Mucosa of descending colon (tissue), 3 donors: ENCODE measurements around the gene WDR82. TPM values are rescaled to one million over a fixed set of nuclear protein-coding genes. Genes with fewer than 3 reads are reported as not detected.
A peak's percentile ranks its signal among the peaks of the same experiment; 100 is the strongest.

Experiments
- ATAC-seq: fragments of 200-7000 bp; cut with Tn5 transposase; one replicate; pipeline ENCODE4 v1.9.1; 2020; ENCODE audit warnings: mild to moderate bottlenecking, moderate library complexity
- DNase-seq, 3 donors: peaks; one replicate each; pipeline ENCODE4 v3.0.0-alpha.2; 2020
- H3K36me3 ChIP-seq: fragments of 200-600 bp; one replicate; pipeline ENCODE4 v1.8.0; 2021; ENCODE audit warnings: low read depth, mild to moderate bottlenecking
- H3K4me1 ChIP-seq: fragments of 200-600 bp; one replicate; pipeline ENCODE4 v1.8.0; 2021; ENCODE audit warnings: low read depth, mild to moderate bottlenecking
- H3K4me3 ChIP-seq: fragments of 200-600 bp; one replicate; pipeline ENCODE4 v1.8.0; 2021; ENCODE audit warnings: mild to moderate bottlenecking
- H3K9me3 ChIP-seq: fragments of 200-600 bp; one replicate; pipeline ENCODE4 v1.8.0; 2021; ENCODE audit warnings: mild to moderate bottlenecking
- CTCF ChIP-seq: fragments of 200-600 bp; IDR thresholded peaks from one replicate; pipeline ENCODE4 v1.8.0; 2022; ENCODE audit warnings: antibody characterized with exemption, mild to moderate bottlenecking
- intact Hi-C, 2 donors: fragments of 100-400 bp; cut with DNase I in 1 of 2; cut with micrococcal nuclease in 1 of 2; formaldehyde crosslinking; loops; one replicate each; pipeline versions ENCODE4 v1.11.0 to v1.11.1; 2022; cut with DNase I, micrococcal nuclease
- total RNA-seq, 3 donors: library from RNA; stranded (reverse); fragmentation: NEBNext Ultra II Directional in 2 of 3; extraction: Animal tissue kit (Norgen Biotek cat#: 25700) in 2 of 3; gene quantifications; one replicate each; pipeline versions ENCODE4 v1.2.1 to v1.2.4, GENCODE V29; 2021 to 2023
- donor health status: DM: no; HTN: no; CAD: no; lungs with moderate emphysema.
- donor health status: DM: no; HTN: no; CAD: no.
- donor health status: DM: no; HTN: yes; CAD: no.

WDR82 gene
- total RNA-seq, 3 donors from 2014 or later: 55.8 to 83.1 (median 62.9) TPM

DNA sequence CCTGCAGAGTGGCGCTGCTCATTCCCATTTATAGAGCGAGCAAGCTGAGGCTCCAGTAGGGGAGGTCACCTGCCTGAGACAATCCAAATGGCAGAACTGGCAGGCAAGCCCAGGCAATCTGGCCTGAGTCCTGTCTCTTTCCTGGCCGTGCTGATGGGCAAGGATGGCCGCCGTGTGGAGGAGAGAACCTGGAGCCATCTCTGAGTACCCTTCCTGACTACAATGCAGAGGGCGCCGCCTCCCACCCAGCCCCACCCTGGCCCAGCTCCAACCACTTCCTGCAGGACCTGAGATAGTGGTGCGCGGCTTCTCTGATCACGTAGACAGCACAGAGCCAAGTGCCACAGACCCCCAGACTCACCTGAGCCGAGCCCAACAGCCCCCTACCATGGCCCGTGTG lies 60.0 kb downstream of the WDR82 start:
- no peak overlapping the region for H3K4me3 ChIP-seq
- peak in 2 of 3 donors; percentile 53 to 77 for DNase-seq
- no peak for TF ChIP-seq CTCF
- peaks cover 34% of the 10 kb centered on the region for H3K4me1 ChIP-seq
- peaks cover 8% of the 10 kb centered on the region for H3K36me3 ChIP-seq
- ATAC-seq: no peak
- no peaks in the 10 kb centered on the region for H3K9me3 ChIP-seq
- intact Hi-C loops: no loop called here

- ATAC-seq: no peak
- no peak for DNase-seq
- H3K4me3 ChIP-seq: no peak overlapping the region
- intact Hi-C loops: no loop called here
- H3K9me3 ChIP-seq: no peaks in the 10 kb centered on the region
- peaks cover 8% of the 10 kb centered on the region for H3K36me3 ChIP-seq
- TF ChIP-seq CTCF: no peak
- H3K4me1 ChIP-seq: peaks cover 34% of the 10 kb centered on the region
These were observed 60.4 kb downstream of the WDR82 start for GRCh38 chr3:52218026-52218425.

DNA sequence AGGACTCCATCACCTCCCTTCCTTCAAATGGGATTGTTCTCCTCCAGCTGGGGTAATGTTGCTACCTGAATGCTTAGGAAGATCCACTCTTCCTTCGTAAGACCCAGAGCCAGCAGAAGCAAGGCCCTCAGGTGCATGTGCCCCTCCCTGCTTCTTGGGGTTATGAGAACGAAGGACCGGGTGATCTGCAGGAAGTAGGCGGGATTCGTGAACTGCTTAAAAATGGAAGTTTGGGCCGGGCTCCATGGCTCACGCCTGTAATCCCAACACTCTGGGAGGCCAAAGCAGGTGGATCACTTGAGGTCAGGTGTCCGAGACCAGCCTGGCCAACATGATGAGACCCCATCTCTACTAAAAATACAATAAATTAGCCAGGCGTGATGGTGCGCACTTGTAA lies 61.0 kb downstream of the WDR82 start:
- no peak for DNase-seq
- Histone ChIP-seq H3K9me3 (no peaks in the 10 kb centered on the region), H3K36me3 (peaks cover 8% of the 10 kb centered on the region), H3K4me1 (peaks cover 34% of the 10 kb centered on the region), H3K4me3 (no peak overlapping the region)
- intact Hi-C loops: no loop called here
- no peak for TF ChIP-seq CTCF
- ATAC-seq: peak; percentile 38

- DNase-seq (peak; percentile 87 to 91 (median 89)), ATAC-seq (peak; percentile 92)
- no peak for TF ChIP-seq CTCF
- Histone ChIP-seq H3K4me3 (no peak overlapping the region), H3K36me3 (peaks cover 8% of the 10 kb centered on the region), H3K9me3 (no peaks in the 10 kb centered on the region), H3K4me1 (peaks cover 34% of the 10 kb centered on the region)
- intact Hi-C loops: no loop called here
These were observed 61.7 kb downstream of the WDR82 start for GRCh38 chr3:52216585-52217408.

DNA sequence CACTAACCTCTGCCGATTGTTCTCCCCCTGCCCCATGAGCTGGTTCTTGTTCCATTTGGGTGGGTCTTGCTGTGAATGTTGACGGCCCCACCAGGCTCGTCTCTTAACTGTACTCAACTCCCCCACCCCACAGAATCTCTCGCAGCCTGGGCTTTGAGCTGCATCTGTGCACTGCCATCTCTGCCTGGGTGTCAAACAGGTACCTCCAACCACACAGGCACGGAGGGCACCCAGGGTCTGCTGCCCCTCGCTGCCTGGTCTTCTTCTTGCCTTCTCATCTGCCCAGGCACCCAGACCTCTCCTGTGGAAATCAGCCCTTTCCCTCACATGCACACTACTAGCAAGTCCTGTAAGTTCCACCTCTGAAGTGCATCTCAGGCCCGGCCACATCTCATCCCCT lies 63.1 kb downstream of the WDR82 start:
- Histone ChIP-seq H3K4me1 (peaks cover 34% of the 10 kb centered on the region), H3K36me3 (peaks cover 8% of the 10 kb centered on the region), H3K4me3 (no peak overlapping the region), H3K9me3 (no peaks in the 10 kb centered on the region)
- peak in 2 of 3 donors; percentile 25 to 43 for DNase-seq
- no peak for ATAC-seq
- TF ChIP-seq CTCF: no peak
- intact Hi-C loops: no loop called here
